Jurkat, Clone E6-1 (cell line): ENCODE measurements around the gene DAG1.

Source experiments
- DNase-seq: peaks from one replicate; pipeline ENCODE4 v3.0.0-alpha.2; 2011; ENCODE audit warnings: low read depth, low spot score
- H3K4me3 ChIP-seq: 2 replicates; pipeline ENCODE4 v1.5.1; 2011; ENCODE audit warnings: mild to moderate bottlenecking, low read length, control low read depth, moderate library complexity

The DAG1 gene

GRCh38 chr3:49535971-49536874 is 66.2 kb downstream of the DAG1 start:
- H3K4me3 ChIP-seq: no peak overlapping the region
- no peak for DNase-seq

GRCh38 chr3:49536875-49537533 is 66.9 kb downstream of the DAG1 start:
- DNase-seq: no peak
- no peak overlapping the region for H3K4me3 ChIP-seq

- peak; percentile 62 for DNase-seq
- peak overlapping the region; percentile 62 for H3K4me3 ChIP-seq
Measured at GRCh38 chr3:49539659-49540560, 69.8 kb downstream of the DAG1 start.

- no peak overlapping the region for H3K4me3 ChIP-seq
- DNase-seq: peak; percentile 35
Measured at GRCh38 chr3:49552087-49552486, 82.0 kb downstream of the DAG1 start.

DNA sequence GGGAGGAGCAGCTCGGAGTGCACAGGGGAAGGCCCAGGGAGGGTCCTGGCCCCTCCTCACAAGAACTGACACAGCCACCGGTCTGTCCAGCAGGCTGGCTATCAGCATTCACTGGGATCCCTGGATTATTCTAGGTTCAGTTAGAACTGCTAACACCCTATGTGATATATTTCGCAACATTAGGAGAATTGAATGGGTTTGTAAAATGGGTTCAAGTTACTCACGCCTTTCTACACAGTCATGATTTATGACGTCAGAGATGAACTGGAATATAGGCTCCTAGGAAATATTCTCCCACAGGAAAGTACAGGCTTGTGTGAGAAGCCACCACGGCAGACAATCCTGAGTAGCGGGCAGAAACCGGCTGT is 83.2 kb downstream of the DAG1 start:
- DNase-seq: no peak
- H3K4me3 ChIP-seq: peak overlapping the region; percentile 87

- H3K4me3 ChIP-seq: peak within 1 kb of the TSS; percentile 87
- peak; percentile 83 for DNase-seq
Measured at GRCh38 chr3:49553692-49554632, 83.9 kb downstream of the DAG1 start, which contains the start of gene BSN. Gene BSN, plus strand, starts transcription at chr3:49554477. Its CDS starts 126 bp downstream, at chr3:49554603.

- no peak for DNase-seq
- peak overlapping the region; percentile 53 for H3K4me3 ChIP-seq
Measured at GRCh38 chr3:49554633-49555265, 84.7 kb downstream of the DAG1 start.

- no peak for DNase-seq
- H3K4me3 ChIP-seq: no peak overlapping the region
Measured at GRCh38 chr3:49556500-49557275, 86.6 kb downstream of the DAG1 start.

GRCh38 chr3:49563040-49563578 is 93.0 kb downstream of the DAG1 start:
- no peak for DNase-seq
- H3K4me3 ChIP-seq: no peak overlapping the region

DNA sequence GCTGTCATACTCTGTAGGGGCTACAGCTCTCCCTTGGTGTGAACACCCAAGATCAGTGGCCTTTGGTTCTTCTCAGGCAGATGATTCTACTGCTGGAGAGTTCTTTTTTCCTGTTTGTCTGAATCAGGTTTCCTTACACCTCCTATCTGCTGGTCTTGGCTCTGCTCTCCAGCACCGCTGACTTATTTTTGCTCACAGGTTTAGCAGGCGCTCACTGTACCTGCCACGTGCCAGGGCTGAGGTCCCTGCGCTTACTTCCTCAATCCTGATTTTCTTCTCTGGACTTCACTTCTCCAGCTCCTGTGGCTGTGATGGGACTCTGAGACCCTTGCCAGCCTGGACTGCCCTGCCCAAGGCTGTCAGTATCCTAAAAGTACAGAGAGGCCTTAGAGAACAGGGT is 93.7 kb downstream of the DAG1 start:
- DNase-seq: no peak
- H3K4me3 ChIP-seq: no peak overlapping the region

GRCh38 chr3:49566312-49566711 is 96.2 kb downstream of the DAG1 start:
- DNase-seq: no peak
- no peak overlapping the region for H3K4me3 ChIP-seq

DNA sequence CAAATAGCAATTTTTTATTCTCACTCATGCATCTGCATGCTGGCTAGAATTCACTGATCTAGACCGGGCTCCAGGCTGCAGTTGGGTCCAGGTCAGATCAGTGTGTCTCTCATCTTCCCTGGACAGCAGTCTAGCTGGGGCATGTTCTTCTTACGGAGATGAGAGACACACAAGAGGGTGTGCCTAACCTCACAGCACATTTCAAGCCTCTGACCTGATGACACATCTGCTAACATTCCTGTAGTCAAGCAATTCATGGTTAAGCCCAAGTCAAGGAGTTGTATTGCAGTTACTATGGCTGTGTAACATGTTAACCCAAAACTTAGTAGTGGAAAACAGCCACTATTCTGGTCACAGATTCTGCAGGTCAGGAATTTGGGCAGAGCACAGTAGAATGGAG is 97.3 kb downstream of the DAG1 start:
- H3K4me3 ChIP-seq: no peak overlapping the region
- DNase-seq: no peak

GRCh38 chr3:49568965-49569364 is 98.9 kb downstream of the DAG1 start:
- H3K4me3 ChIP-seq: no peak overlapping the region
- DNase-seq: no peak

DNA sequence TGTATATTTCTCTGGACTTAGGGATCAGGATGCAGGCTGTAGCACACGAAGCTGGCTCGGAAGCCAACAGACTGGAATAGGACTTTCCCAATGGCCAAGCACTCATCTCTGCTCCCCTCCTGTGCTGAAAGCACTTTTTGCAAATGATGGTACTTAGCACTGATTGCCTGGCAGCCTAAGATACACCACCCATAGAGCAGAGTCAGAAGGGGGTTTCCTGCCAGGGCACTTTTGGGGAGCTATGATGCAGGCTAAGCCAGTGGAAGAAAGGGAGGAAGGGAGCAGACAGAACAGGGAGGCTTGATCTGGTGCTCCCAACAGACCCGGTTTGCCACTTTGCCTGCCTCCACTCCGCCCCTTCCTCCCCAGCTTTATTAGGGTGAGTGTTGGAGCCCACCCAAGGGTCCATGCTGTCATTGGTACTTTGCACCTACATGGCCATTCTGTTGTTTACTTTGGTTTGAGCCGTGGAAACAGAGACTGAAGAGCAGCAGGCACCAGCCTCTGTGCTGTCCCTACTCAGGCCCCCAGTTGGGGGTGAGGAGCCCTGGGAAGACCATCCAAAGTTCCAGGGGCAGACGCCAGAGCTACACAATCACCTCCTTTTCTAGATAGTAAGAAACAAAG is 100.1 kb downstream of the DAG1 start:
- H3K4me3 ChIP-seq: no peak overlapping the region
- DNase-seq: no peak

DNA sequence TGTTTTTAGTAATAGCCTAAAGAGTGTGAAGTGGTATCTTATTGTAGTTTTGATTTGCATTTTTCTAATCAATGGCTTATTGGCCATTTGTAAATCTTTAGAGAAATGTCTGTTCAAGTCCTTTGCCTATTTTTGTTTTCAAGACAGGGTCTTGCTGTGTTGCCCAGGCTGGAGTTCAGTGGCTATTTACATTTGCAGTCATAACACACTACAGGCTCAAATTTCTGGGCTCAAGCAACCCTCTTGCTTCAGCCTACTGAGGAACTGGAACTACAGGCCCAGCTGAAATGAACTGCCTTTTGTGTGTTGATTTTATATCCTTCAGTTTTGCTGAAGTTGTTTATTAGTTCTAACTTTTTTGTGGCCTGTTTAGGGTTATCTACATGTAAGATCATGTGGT is 112.1 kb downstream of the DAG1 start:
- H3K4me3 ChIP-seq: no peak overlapping the region
- no peak for DNase-seq
